ENCODE data around the gene ACAD8.

DNA sequence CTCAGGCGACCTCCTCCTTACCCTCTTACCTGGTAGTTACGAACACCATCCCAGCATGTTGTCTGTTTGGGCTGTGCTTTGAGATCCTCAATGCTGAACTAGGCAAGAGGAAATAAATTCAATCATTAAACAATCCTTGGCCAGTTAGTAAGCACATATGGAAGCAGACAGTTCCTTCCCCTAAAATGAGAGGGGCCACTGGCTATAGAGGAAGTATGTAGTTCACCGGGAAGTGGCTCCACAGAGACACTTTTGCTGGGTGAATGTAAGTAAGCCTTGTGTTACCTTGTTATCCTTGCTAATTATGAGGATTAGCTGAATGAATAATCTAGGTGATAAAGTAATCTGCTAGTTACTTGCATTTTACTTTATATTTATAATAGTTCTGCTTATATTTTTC, 3.1 kb upstream of the ACAD8 start:
- TF ChIP-seq, protein P1, sequence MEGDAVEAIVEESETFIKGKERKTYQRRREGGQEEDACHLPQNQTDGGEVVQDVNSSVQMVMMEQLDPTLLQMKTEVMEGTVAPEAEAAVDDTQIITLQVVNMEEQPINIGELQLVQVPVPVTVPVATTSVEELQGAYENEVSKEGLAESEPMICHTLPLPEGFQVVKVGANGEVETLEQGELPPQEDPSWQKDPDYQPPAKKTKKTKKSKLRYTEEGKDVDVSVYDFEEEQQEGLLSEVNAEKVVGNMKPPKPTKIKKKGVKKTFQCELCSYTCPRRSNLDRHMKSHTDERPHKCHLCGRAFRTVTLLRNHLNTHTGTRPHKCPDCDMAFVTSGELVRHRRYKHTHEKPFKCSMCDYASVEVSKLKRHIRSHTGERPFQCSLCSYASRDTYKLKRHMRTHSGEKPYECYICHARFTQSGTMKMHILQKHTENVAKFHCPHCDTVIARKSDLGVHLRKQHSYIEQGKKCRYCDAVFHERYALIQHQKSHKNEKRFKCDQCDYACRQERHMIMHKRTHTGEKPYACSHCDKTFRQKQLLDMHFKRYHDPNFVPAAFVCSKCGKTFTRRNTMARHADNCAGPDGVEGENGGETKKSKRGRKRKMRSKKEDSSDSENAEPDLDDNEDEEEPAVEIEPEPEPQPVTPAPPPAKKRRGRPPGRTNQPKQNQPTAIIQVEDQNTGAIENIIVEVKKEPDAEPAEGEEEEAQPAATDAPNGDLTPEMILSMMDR (IDR thresholded peaks at IDR 0.05; ENCODE audit: low read depth, low read length) = no peak
- no peak for TF ChIP-seq EZH2phosphoT487 (IDR thresholded peaks at IDR 0.05; ENCODE audit: low read depth)
